GM21737 (cell line): Measurements from ENCODE around the gene ARHGEF33.

Experiments used
- ATAC-seq: cut with Tn5 transposase; IDR thresholded peaks from one replicate; pipeline ENCODE4 v1.9.1; 2021; ENCODE audit warnings: mild to moderate bottlenecking, moderate library complexity; ENCODE audit not compliant: unreplicated experiment

Gene ARHGEF33

GRCh38 chr2:38951766-38952165, 62.1 kb downstream of the ARHGEF33 start:
- ATAC-seq, result no peak

- ATAC-seq, result no peak
Observed at GRCh38 chr2:38957972-38958371, 68.3 kb downstream of the ARHGEF33 start.

GRCh38 chr2:38959466-38959865, 69.8 kb downstream of the ARHGEF33 start:
- no peak for ATAC-seq

GRCh38 chr2:38959938-38960608, 70.4 kb downstream of the ARHGEF33 start:
- ATAC-seq, result no peak

GRCh38 chr2:38960609-38961320, 71.1 kb downstream of the ARHGEF33 start:
- no peak for ATAC-seq

- ATAC-seq, result no peak
Observed at GRCh38 chr2:38966006-38966405, 76.3 kb downstream of the ARHGEF33 start.

- ATAC-seq, result no peak
Observed at GRCh38 chr2:38966678-38967077, 77.0 kb downstream of the ARHGEF33 start.

GRCh38 chr2:38968021-38968420, 78.3 kb downstream of the ARHGEF33 start:
- ATAC-seq, result no peak

- no peak for ATAC-seq
Observed at GRCh38 chr2:38971377-38971776, 81.7 kb downstream of the ARHGEF33 start.

- no peak for ATAC-seq
Observed at GRCh38 chr2:38973266-38973665, 83.6 kb downstream of the ARHGEF33 start.

- no peak for ATAC-seq
Observed at GRCh38 chr2:38975042-38975441, 85.4 kb downstream of the ARHGEF33 start.

GRCh38 chr2:38977047-38977446, 87.4 kb downstream of the ARHGEF33 start:
- no peak for ATAC-seq

GRCh38 chr2:38978296-38978903, 88.7 kb downstream of the ARHGEF33 start:
- ATAC-seq, result no peak

- ATAC-seq, result no peak
Observed at GRCh38 chr2:38978908-38979307, 89.2 kb downstream of the ARHGEF33 start.

GRCh38 chr2:38981003-38981669, 91.5 kb downstream of the ARHGEF33 start:
- ATAC-seq, result no peak

GRCh38 chr2:38981670-38982357, 92.1 kb downstream of the ARHGEF33 start:
- ATAC-seq, result no peak

- ATAC-seq, result no peak
Observed at GRCh38 chr2:38982498-38982897, 92.8 kb downstream of the ARHGEF33 start.

- ATAC-seq, result no peak
Observed at GRCh38 chr2:38988716-38989115, 99.0 kb downstream of the ARHGEF33 start.

GRCh38 chr2:38991899-38992298, 102.2 kb downstream of the ARHGEF33 start:
- no peak for ATAC-seq

- no peak for ATAC-seq
Observed at GRCh38 chr2:38997781-38998180, 108.1 kb downstream of the ARHGEF33 start.

GRCh38 chr2:39000552-39000951, 110.9 kb downstream of the ARHGEF33 start:
- ATAC-seq, result no peak
